ENCODE data around the gene FHIT. TPM values are rescaled to one million over a fixed set of nuclear protein-coding genes. Genes with fewer than 3 reads are reported as not detected.

Gene FHIT
- total RNA-seq, 4 donors from 2014 or later = 5.0 to 15.3 (median 8.3) TPM

GRCh38 chr3:61227799-61228198 lies 23.5 kb downstream of the FHIT start:
- DNase-seq (ENCODE audit: low spot score in 2 of 2) = no peak
- TF ChIP-seq CTCF (IDR thresholded peaks at IDR 0.05) = no peak
- no peak for TF ChIP-seq POLR2A (IDR thresholded peaks at IDR 0.05)
- H3K4me3 ChIP-seq (ENCODE audit: low read depth, poor library complexity, severe bottlenecking) = no peak overlapping the region
- intact Hi-C loops (cut with DNase I; ENCODE audit: low total_unique reads) = no loop called here
- WGBS, 2 donors = 64 to 66% methylated on average over 2 of the region's 2 CpGs

- 80 to 97% methylated on average over 6 of the region's 6 CpGs for WGBS, 2 donors
- intact Hi-C loops (cut with DNase I; ENCODE audit: low total_unique reads) = no loop called here
- DNase-seq (ENCODE audit: low spot score in 2 of 2) = no peak
- TF ChIP-seq POLR2A (IDR thresholded peaks at IDR 0.05) (no peak), CTCF (IDR thresholded peaks at IDR 0.05) (no peak)
- H3K4me3 ChIP-seq (ENCODE audit: low read depth, poor library complexity, severe bottlenecking) = no peak overlapping the region
These were observed 25.0 kb downstream of the FHIT start for GRCh38 chr3:61226166-61226686.

- no peak for DNase-seq (ENCODE audit: low spot score in 2 of 2)
- WGBS, 2 donors = 87 to 98% methylated on average over 2 of the region's 2 CpGs
- intact Hi-C loops (cut with DNase I; ENCODE audit: low total_unique reads) = no loop called here
- H3K4me3 ChIP-seq (ENCODE audit: low read depth, poor library complexity, severe bottlenecking) = no peak overlapping the region
- TF ChIP-seq CTCF (IDR thresholded peaks at IDR 0.05) (no peak), POLR2A (IDR thresholded peaks at IDR 0.05) (no peak)
These were observed 26.4 kb downstream of the FHIT start for GRCh38 chr3:61224823-61225222.

- H3K4me3 ChIP-seq (ENCODE audit: low read depth, poor library complexity, severe bottlenecking) = no peak overlapping the region
- intact Hi-C loops (cut with DNase I; ENCODE audit: low total_unique reads) = no loop called here
- no peak for DNase-seq (ENCODE audit: low spot score in 2 of 2)
- no peak for TF ChIP-seq POLR2A (IDR thresholded peaks at IDR 0.05)
- WGBS, 2 donors = 77 to 80% methylated on average over 2 of the region's 2 CpGs
These were observed 27.8 kb downstream of the FHIT start for GRCh38 chr3:61223451-61223850.

GRCh38 chr3:61222467-61222866 lies 28.8 kb downstream of the FHIT start:
- H3K4me3 ChIP-seq (ENCODE audit: low read depth, poor library complexity, severe bottlenecking) = no peak overlapping the region
- no peak for DNase-seq (ENCODE audit: low spot score in 2 of 2)
- WGBS, 2 donors = 73 to 83% methylated on average over 7 of the region's 7 CpGs
- TF ChIP-seq CTCF (IDR thresholded peaks at IDR 0.05) = no peak
- no peak for TF ChIP-seq POLR2A (IDR thresholded peaks at IDR 0.05)
- intact Hi-C loops (cut with DNase I; ENCODE audit: low total_unique reads) = no loop called here

- TF ChIP-seq CTCF (IDR thresholded peaks at IDR 0.05) (no peak), POLR2A (IDR thresholded peaks at IDR 0.05) (no peak)
- intact Hi-C loops (cut with DNase I; ENCODE audit: low total_unique reads) = no loop called here
- 65 to 93% methylated on average over 6 of the region's 6 CpGs for WGBS, 2 donors
- H3K4me3 ChIP-seq (ENCODE audit: low read depth, poor library complexity, severe bottlenecking) = no peak overlapping the region
- no peak for DNase-seq (ENCODE audit: low spot score in 2 of 2)
These were observed 29.4 kb downstream of the FHIT start for GRCh38 chr3:61221759-61222362.
